Measurements from ENCODE around the gene TM9SF2. TPM values are rescaled to one million over a fixed set of nuclear protein-coding genes. Genes with fewer than 3 reads are reported as not detected.
A peak's percentile ranks its signal among the peaks of the same experiment; 100 is the strongest.

Gene TM9SF2
- total and polyA plus RNA-seq, 4 donors: 100 to 175 (median 133) TPM

DNA sequence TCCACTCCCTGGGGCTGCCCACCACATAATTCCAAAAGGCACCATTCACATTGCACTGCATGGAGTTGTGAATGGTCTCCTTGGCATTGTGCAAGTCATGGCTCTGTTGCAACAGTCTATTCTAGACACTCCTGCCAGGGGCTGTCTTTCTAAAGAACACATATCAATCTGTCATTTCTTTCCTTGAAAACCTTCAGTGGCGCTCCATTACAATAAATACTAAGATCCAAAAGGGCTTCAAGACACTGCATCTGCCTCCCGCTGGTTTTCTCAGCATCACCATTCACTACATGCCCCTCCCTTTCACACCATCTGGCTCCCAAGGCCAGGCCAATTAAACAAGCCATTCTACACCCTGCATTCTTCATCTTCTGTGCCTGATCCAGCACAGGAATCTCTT is 32.2 kb upstream of the TM9SF2 start:
- Histone ChIP-seq H3K27ac (ENCODE audit: low read depth, low read length) (no peak overlapping the region), H3K27me3 (ENCODE audit: control insufficient read depth, insufficient read depth, low read length) (no peaks in the 10 kb centered on the region), H3K4me3 (ENCODE audit: low read depth, low read length) (no peak overlapping the region), H3K4me1 (ENCODE audit: control insufficient read depth, insufficient read depth, low read length) (no peaks in the 10 kb centered on the region), H3K36me3 (ENCODE audit: control insufficient read depth, insufficient read depth, low read length) (no peaks in the 10 kb centered on the region), H3K9me3 (ENCODE audit: control insufficient read depth, insufficient read depth, low read length) (no peaks in the 10 kb centered on the region)
- peak in 2 of 6 donors; percentile 7 for DNase-seq (ENCODE audit: low read depth in 4 of 6, low spot score in 6 of 6)
- 23% methylated on average over 2 of the region's 2 CpGs for WGBS (ENCODE audit: insufficient coverage)

DNA sequence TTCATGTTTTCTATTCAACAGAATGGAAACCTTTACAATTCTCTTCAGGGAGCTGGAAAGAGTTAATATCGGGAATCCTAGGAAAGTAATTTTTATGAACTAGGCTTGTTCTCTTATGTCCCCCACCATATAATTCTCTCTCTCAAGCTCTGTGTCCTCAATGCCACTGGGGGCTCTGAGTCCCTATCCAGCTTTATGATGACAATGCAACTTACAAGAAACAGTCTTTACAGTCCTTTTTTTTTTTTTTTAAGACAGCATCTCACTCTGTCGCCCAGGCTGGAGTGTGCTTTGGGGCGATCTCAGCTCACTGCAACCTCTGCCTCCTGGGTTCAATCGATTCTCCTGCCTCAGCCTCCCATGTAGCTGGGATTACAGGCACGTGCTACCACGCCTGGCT is 31.2 kb upstream of the TM9SF2 start:
- Histone ChIP-seq H3K36me3 (ENCODE audit: control insufficient read depth, insufficient read depth, low read length) (no peaks in the 10 kb centered on the region), H3K9me3 (ENCODE audit: control insufficient read depth, insufficient read depth, low read length) (no peaks in the 10 kb centered on the region), H3K27me3 (ENCODE audit: control insufficient read depth, insufficient read depth, low read length) (no peaks in the 10 kb centered on the region), H3K4me1 (ENCODE audit: control insufficient read depth, insufficient read depth, low read length) (no peaks in the 10 kb centered on the region), H3K4me3 (ENCODE audit: low read depth, low read length) (no peak overlapping the region), H3K27ac (ENCODE audit: low read depth, low read length) (no peak overlapping the region)
- no peak for DNase-seq (ENCODE audit: low read depth in 4 of 6, low spot score in 6 of 6)
- no CpG with 5 or more reads among the region's 6 CpGs for WGBS (ENCODE audit: insufficient coverage)

DNA sequence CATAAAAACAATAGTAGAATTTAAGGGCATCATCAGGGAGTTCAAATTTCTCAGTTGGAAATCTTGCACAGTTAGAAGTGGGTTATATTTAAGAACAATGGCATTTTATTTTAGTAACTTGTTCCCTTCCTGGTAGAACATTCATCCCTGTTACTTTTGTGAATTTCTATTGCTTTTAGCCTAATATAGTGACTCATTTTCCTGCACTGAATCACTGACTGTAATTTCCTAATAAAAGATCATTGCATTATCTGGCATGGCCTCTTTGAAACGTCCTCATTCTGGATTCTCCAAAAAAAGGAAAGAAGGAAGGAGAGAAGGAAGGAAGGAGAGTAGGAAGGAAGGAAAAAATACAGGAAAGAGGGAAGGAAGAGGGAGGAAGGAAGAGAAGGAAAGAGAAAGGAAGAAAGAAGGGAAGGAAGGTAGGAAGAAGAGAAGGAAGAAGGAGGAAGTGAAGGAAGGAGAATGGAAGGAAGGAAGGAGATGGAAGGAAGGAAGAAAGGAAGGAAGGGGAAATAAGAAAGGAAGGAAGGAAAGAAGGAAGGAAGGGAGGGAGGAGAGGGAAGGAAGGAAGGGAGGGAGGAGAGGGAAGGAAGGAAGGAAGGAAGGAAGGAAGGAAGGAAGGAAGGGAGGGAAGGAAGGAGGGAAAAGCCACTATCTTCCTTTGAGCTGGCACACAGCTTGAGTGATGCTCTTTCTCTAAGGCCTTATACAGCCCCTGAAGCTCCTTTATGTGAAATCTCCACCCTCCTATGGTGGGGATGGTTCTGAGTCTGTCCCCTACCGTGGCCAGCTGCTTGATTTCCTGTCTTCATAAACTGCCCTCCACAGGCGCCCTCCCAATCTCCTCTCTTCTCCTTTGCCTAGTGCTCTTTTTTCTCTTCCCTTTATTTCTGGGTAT is 29.8 kb upstream of the TM9SF2 start:
- Histone ChIP-seq H3K4me3 (ENCODE audit: low read depth, low read length) (no peak overlapping the region), H3K9me3 (ENCODE audit: control insufficient read depth, insufficient read depth, low read length) (no peaks in the 10 kb centered on the region), H3K36me3 (ENCODE audit: control insufficient read depth, insufficient read depth, low read length) (no peaks in the 10 kb centered on the region), H3K4me1 (ENCODE audit: control insufficient read depth, insufficient read depth, low read length) (no peaks in the 10 kb centered on the region), H3K27me3 (ENCODE audit: control insufficient read depth, insufficient read depth, low read length) (no peaks in the 10 kb centered on the region), H3K27ac (ENCODE audit: low read depth, low read length) (no peak overlapping the region)
- DNase-seq (ENCODE audit: low read depth in 4 of 6, low spot score in 6 of 6): no peak
- 46% methylated on average over 3 of the region's 3 CpGs for WGBS (ENCODE audit: insufficient coverage)

DNA sequence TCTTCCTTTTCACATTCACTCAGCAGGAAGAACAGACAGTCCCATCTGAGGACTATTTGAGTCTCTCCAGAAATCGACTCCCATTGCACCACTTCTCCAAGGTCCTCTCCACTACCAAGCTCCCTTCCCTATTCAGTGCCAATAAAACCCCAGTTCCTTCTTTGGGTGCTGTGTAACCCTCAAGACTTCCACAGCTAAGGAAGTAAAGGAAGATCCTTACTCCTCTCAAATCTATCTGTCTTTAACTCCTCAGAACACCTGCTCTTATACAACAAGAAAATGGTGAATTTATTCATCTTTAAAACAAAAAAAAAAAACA is 29.2 kb upstream of the TM9SF2 start:
- WGBS (ENCODE audit: insufficient coverage): no CpG with 5 or more reads among the region's 1 CpG
- H3K27me3 ChIP-seq (ENCODE audit: control insufficient read depth, insufficient read depth, low read length): no peaks in the 10 kb centered on the region
- no peak overlapping the region for H3K4me3 ChIP-seq (ENCODE audit: low read depth, low read length)
- H3K9me3 ChIP-seq (ENCODE audit: control insufficient read depth, insufficient read depth, low read length): no peaks in the 10 kb centered on the region
- H3K4me1 ChIP-seq (ENCODE audit: control insufficient read depth, insufficient read depth, low read length): no peaks in the 10 kb centered on the region
- no peak overlapping the region for H3K27ac ChIP-seq (ENCODE audit: low read depth, low read length)
- no peak for DNase-seq (ENCODE audit: low read depth in 4 of 6, low spot score in 6 of 6)
- H3K36me3 ChIP-seq (ENCODE audit: control insufficient read depth, insufficient read depth, low read length): no peaks in the 10 kb centered on the region

DNA sequence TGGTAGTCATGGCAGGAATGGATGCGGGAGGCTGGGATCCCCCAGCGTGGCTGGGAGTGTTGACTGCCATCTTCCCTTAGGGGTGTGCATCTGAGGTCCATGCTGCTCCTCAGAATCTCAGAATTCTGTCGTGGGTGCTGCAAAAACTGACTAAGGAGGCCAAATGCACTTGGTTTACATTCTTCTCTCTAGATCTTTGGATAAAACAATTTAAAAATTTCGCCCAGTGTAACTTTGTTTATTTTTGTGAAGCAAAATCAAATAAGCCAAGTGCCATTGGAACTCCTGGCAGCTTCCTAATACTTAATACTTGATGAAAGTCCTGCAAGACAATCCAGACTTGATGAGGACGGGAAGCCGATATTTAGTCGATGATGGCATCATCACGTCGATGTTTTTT is 27.8 kb upstream of the TM9SF2 start:
- H3K27me3 ChIP-seq (ENCODE audit: control insufficient read depth, insufficient read depth, low read length): no peaks in the 10 kb centered on the region
- no peaks in the 10 kb centered on the region for H3K9me3 ChIP-seq (ENCODE audit: control insufficient read depth, insufficient read depth, low read length)
- no peak overlapping the region for H3K4me3 ChIP-seq (ENCODE audit: low read depth, low read length)
- no peaks in the 10 kb centered on the region for H3K4me1 ChIP-seq (ENCODE audit: control insufficient read depth, insufficient read depth, low read length)
- H3K36me3 ChIP-seq (ENCODE audit: control insufficient read depth, insufficient read depth, low read length): no peaks in the 10 kb centered on the region
- WGBS (ENCODE audit: insufficient coverage): 82% methylated on average over 8 of the region's 9 CpGs
- no peak overlapping the region for H3K27ac ChIP-seq (ENCODE audit: low read depth, low read length)
- no peak for DNase-seq (ENCODE audit: low read depth in 4 of 6, low spot score in 6 of 6)

DNA sequence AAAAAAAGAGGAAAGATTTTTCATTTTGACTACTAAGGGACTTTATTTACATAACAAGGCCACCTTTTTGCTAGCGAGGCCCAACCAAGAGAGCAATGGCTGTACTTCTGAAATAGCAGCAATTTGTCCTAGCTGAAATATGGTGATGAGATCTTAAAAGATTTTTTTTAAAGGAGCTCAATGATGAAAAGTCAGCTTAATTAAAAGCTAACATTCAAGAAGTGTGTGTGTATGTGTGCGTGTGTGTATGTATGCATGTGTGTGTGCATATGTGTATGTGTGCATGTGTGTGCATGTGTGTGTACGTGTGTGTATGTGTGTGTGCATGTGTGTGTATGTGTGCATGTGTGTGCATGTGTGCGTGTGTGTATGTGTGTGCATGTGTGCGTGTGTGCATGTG is 24.6 kb upstream of the TM9SF2 start:
- Histone ChIP-seq H3K4me1 (ENCODE audit: control insufficient read depth, insufficient read depth, low read length) (no peaks in the 10 kb centered on the region), H3K27me3 (ENCODE audit: control insufficient read depth, insufficient read depth, low read length) (no peaks in the 10 kb centered on the region), H3K36me3 (ENCODE audit: control insufficient read depth, insufficient read depth, low read length) (no peaks in the 10 kb centered on the region), H3K27ac (ENCODE audit: low read depth, low read length) (no peak overlapping the region), H3K9me3 (ENCODE audit: control insufficient read depth, insufficient read depth, low read length) (no peaks in the 10 kb centered on the region), H3K4me3 (ENCODE audit: low read depth, low read length) (no peak overlapping the region)
- WGBS (ENCODE audit: insufficient coverage): 45% methylated on average over 2 of the region's 5 CpGs
- DNase-seq (ENCODE audit: low read depth in 4 of 6, low spot score in 6 of 6): no peak

DNA sequence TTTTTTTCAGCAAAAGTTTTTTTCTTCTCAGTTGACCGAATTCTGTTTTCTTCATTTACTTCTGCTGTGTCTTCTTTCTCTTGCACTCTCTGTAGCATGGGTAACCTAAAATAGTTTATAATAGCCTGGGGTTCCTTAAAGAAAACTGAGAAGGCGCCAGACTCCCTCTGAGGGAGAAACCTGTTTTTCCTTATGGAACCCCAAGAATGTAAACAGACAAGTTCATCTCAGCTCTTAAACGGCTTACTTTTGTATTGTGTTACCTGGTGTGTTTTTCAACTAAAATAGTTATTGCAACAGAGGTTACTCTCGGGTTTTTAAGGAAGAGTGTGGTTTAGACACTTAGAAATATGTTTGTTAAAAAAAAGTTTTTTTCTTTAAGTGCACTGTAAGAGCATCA is 23.8 kb upstream of the TM9SF2 start:
- no CpG with 5 or more reads among the region's 4 CpGs for WGBS (ENCODE audit: insufficient coverage)
- no peak for DNase-seq (ENCODE audit: low read depth in 4 of 6, low spot score in 6 of 6)
- Histone ChIP-seq H3K4me3 (ENCODE audit: low read depth, low read length) (no peak overlapping the region), H3K27me3 (ENCODE audit: control insufficient read depth, insufficient read depth, low read length) (no peaks in the 10 kb centered on the region), H3K9me3 (ENCODE audit: control insufficient read depth, insufficient read depth, low read length) (no peaks in the 10 kb centered on the region), H3K36me3 (ENCODE audit: control insufficient read depth, insufficient read depth, low read length) (no peaks in the 10 kb centered on the region), H3K27ac (ENCODE audit: low read depth, low read length) (no peak overlapping the region), H3K4me1 (ENCODE audit: control insufficient read depth, insufficient read depth, low read length) (no peaks in the 10 kb centered on the region)

DNA sequence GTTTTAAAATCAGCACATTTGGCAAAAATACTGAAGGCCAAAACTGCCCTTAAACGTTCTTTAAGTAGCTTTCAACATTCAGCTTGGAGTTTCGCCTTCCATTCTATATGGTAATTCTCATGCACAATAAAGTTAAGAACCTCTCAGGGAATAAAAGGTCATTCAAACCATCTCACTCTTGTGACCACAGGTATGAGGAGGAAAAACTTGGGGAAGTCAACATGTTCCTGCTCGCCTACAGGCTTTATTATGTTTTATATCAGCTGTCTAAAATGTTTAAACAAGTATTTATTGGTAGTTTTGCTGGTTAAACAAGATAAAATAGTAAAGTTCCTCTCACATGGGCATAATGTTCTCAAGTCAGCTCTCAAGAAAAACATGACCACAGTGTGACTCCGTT is 19.9 kb upstream of the TM9SF2 start:
- H3K9me3 ChIP-seq (ENCODE audit: control insufficient read depth, insufficient read depth, low read length): no peaks in the 10 kb centered on the region
- DNase-seq (ENCODE audit: low read depth in 4 of 6, low spot score in 6 of 6): no peak
- no peak overlapping the region for H3K27ac ChIP-seq (ENCODE audit: low read depth, low read length)
- WGBS (ENCODE audit: insufficient coverage): 80% methylated on average over 1 of the region's 4 CpGs
- no peaks in the 10 kb centered on the region for H3K36me3 ChIP-seq (ENCODE audit: control insufficient read depth, insufficient read depth, low read length)
- no peaks in the 10 kb centered on the region for H3K4me1 ChIP-seq (ENCODE audit: control insufficient read depth, insufficient read depth, low read length)
- H3K4me3 ChIP-seq (ENCODE audit: low read depth, low read length): no peak overlapping the region
- no peaks in the 10 kb centered on the region for H3K27me3 ChIP-seq (ENCODE audit: control insufficient read depth, insufficient read depth, low read length)

DNA sequence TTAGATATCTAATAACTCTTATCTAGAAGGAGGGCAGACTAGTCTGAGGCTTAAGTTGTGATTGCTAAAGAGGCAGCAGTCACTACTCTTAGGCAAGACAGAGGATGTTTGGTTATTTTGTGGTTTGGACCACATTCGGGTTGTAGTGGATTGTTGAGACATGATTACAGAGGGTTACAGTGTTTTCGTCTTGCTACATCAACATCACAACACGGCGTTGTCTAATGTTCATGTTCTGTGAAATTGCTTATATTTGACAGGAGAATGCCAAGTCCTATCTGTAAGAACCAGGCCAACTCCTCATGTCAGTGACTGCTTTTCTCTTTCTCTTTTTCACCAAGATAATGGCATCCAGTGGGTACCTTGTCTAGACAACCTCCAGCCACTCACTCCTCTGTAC is 16.8 kb upstream of the TM9SF2 start:
- no peaks in the 10 kb centered on the region for H3K27me3 ChIP-seq (ENCODE audit: control insufficient read depth, insufficient read depth, low read length)
- no peak for DNase-seq (ENCODE audit: low read depth in 4 of 6, low spot score in 6 of 6)
- H3K36me3 ChIP-seq (ENCODE audit: control insufficient read depth, insufficient read depth, low read length): no peaks in the 10 kb centered on the region
- no peaks in the 10 kb centered on the region for H3K9me3 ChIP-seq (ENCODE audit: control insufficient read depth, insufficient read depth, low read length)
- H3K4me1 ChIP-seq (ENCODE audit: control insufficient read depth, insufficient read depth, low read length): no peaks in the 10 kb centered on the region
- no peak overlapping the region for H3K4me3 ChIP-seq (ENCODE audit: low read depth, low read length)
- H3K27ac ChIP-seq (ENCODE audit: low read depth, low read length): no peak overlapping the region
- WGBS (ENCODE audit: insufficient coverage): no CpG with 5 or more reads among the region's 4 CpGs

DNA sequence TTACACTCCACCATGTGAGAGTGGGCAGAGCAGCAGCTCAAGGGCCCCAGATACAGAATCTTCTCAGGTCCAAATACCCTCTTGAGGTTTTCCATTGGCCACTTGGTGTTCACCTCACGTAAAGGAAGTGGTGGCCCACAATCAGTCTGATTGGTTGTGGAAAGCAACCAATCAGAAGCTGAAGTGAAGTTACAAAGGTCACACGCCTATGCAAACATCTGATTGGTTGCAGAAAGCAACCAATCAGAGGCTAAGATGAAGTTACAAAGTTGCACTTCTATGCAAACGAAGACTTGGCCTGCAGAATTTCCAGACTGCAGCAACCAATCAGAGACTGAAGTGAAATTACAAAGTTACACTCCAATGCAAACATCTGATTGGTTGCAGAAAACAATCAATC is 14.3 kb upstream of the TM9SF2 start:
- Histone ChIP-seq H3K36me3 (ENCODE audit: control insufficient read depth, insufficient read depth, low read length) (no peaks in the 10 kb centered on the region), H3K27me3 (ENCODE audit: control insufficient read depth, insufficient read depth, low read length) (no peaks in the 10 kb centered on the region), H3K9me3 (ENCODE audit: control insufficient read depth, insufficient read depth, low read length) (peaks cover 1% of the 10 kb centered on the region), H3K27ac (ENCODE audit: low read depth, low read length) (no peak overlapping the region), H3K4me1 (ENCODE audit: control insufficient read depth, insufficient read depth, low read length) (no peaks in the 10 kb centered on the region), H3K4me3 (ENCODE audit: low read depth, low read length) (no peak overlapping the region)
- no peak for DNase-seq (ENCODE audit: low read depth in 4 of 6, low spot score in 6 of 6)
- WGBS (ENCODE audit: insufficient coverage): 92% methylated on average over 2 of the region's 3 CpGs
